Dedifferentiated amniotic fluid mesenchymal stem cell (primary cell): ENCODE measurements around the gene SLC48A1.
"Not testable (repeated sequence)": the region's sequence is repeated elsewhere in the genome, so short reads cannot be mapped to it uniquely, and the experiment has no call there.

Source experiments
- DNase-seq: peaks from one replicate; pipeline ENCODE4 v3.0.0-alpha.2; 2016; ENCODE audit errors: extremely low spot score

The SLC48A1 gene

DNA sequence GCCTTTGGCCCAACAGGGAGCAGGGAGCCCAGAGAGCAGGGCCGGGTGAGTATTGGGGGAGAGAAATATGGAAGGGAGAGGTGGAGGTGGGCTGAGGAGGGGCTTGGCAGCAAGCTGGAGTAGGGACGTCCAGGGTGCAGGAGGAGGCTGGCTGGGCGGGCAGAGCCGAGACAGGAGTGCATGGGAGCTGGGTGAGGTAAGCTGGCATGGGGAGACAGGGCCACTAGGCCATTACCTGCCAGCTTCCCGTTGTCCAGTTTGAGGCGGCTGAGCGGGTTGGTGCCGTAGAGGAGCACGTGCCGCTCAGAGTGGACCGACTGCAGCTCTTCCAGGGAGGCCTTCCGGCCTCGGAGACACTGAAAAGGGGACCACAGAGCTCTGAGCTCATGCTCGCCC lies 18.3 kb downstream of the SLC48A1 start:
- DNase-seq = no peak

DNA sequence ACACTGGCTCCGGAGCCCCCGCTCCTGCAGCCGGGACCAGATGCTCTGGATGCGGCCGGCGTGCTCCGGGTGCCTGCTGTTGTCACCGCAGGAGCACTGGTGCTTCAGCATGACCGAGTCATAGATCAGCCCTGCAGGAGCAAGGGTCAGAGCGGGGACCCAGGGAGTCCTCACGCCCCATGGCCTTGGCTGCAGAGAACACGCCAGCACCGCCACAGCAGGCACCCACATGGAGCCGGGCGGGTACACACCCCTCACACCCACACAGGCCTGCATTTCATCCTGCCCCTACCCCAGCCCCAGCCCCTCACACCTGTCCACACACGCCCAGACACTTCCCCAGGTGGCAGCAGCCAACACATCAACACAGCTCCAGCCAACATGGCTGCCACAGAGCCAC lies 18.8 kb downstream of the SLC48A1 start:
- DNase-seq = no peak

DNA sequence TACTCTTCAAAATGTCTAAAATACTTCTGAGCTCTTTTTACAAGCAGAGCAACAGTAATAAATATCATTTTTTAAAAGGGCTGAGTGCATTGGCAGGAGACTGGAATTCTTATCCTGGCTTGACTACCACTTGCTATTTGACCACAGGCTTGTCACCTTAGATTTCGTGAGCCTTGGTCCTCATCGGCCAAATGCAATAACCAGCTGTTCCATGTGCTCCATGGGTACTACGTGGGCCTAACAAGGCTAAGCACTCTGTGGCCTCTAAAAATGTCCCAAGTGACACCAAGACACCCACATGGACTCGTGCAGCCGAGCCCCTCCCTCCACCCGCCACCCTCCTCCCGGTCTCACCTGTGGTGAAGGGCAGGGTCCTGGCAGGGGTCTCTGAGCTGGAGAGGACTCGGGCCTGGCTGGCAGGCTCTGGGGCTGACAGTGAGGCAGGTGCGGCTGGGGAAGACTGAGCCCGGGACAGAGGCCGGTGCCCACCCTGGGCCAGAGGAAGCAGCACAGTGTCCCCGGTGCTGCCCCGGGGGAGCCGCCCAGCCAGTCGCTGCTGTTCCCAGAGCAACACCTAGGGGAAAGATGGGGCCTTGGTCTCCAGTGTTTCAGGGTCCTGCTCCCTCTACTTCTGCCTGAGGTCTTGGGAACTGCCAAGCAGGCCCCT lies 20.1 kb downstream of the SLC48A1 start:
- DNase-seq = no peak

DNA sequence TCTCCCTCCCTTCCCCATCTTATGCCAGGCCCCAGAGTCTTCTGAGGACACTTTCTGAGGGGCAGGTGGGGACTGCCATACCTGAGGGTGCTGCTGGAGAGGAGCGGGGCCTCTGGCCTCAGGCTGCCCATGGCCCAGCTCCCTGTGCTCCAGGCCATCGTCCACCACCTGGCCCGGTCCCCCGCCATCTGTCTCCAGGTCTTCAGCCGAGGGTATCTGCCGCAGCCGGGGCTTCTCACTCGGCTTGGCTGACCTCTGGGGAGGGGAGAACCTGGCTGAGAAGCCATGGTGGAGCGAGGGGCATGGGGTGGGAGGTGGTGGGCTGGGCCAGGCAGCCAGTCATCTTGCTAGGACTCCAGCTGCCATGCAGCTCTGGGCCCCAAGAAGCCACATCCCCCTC lies 21.6 kb downstream of the SLC48A1 start:
- no peak for DNase-seq

DNA sequence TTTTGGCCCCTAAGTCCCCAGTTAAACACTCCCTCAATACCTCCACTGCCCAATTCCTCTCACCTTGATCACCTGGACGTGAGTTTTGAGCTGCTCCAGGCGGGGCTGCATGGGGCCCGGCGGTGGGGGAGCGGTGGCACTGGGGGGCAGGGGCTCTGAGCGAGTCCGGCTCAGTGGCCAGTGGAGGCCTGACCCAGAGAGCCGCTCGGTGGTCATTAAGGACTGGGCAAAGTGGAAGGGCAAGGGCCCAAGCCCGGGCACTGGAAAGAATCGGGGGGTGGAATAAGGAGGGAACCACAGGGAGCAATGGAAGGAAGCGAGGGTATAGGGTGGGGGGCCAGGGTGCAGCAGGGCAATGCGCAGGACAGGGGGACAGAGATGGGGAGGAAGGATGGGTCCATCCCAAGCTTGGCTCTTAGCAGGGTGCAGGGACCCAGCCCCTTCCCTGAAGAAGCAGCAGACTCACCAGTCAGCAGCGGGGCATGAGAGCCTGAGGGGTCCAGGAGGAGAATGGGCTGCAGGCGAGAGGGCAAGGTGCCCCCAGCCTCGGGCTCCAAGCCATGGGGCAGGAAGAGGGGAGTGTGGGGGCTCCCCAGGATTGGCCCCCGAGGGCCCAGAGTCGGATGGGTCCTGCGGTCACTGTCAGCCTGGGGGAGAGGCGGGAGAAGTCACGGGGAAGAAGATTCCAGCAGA lies 22.2 kb downstream of the SLC48A1 start:
- no peak for DNase-seq

DNA sequence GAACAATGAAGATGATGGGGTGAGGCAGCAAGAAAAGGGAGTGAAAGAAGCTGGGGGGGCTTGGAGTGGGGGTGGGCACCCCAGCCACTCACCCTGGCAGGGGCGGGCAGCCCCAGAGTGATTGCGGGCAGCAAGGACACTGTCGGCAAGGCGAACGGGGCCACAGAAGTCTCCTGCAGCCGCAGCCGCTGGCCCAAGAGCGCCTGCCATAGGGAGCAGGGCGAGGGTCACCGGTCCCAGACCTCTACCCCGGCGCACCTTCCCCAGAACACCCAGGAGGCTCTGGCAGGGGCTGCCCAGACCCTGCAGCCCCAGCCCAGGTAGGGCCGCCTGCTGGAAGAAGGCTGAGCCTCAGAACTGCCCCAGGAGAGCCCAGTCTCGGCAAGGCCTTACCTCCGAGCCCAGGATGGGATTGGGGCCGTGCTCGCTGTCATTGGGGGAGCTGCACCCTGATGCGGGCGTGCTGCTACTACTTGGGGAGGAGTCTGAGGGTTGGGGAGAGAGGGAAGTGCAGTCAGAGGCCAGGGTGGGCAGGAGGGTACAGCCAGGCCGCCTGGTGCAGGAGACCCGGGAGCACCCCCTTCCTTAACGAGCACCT lies 22.9 kb downstream of the SLC48A1 start:
- no peak for DNase-seq

DNA sequence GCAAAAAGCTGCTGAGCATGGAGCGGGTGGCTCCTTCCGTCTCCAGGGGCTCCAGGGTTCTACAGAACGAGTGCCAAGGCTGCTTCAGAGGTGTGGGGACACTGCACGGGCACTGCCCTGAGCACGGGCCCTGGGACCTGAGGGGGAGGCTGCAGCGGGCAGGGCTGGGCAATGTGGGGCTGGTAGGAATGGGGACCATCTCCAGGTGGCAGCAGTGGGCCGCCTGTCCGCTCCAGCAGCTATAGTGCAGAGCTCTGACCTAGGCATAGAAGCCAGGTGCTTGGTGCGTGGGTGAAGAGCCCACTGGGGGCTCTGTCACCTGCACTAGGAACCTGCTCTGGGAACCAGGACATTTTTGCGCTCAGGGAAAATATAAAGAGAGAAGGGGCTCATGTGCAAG lies 24.4 kb downstream of the SLC48A1 start:
- DNase-seq = no peak

DNA sequence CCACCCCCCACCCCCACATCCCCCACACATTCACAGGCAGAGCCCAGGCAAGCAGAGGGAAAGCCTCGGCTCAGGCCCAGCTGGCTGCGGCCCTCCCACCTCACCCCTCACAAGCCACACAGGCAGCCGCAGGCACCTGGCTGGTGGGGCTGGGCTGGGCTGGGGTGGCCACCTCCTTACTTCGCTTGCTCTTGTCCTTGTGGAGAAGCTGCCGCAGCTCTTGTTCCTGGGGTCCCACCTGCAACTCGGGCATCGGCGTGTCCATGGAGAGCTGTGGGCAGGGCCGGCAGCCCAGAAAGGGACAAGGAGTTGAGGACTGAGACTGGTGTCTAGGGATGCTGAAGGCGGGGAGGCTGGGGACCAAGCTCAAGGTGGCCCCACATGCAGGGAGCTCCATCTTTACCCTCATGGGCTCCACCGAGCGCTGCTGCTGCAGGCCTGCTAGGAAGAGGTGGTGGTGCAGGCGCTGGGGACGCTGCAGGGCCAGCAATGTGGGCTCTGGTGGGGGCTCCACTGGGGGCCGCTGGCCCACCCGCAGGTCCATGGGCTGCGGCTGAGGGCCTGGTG lies 25.4 kb downstream of the SLC48A1 start:
- DNase-seq = no peak

DNA sequence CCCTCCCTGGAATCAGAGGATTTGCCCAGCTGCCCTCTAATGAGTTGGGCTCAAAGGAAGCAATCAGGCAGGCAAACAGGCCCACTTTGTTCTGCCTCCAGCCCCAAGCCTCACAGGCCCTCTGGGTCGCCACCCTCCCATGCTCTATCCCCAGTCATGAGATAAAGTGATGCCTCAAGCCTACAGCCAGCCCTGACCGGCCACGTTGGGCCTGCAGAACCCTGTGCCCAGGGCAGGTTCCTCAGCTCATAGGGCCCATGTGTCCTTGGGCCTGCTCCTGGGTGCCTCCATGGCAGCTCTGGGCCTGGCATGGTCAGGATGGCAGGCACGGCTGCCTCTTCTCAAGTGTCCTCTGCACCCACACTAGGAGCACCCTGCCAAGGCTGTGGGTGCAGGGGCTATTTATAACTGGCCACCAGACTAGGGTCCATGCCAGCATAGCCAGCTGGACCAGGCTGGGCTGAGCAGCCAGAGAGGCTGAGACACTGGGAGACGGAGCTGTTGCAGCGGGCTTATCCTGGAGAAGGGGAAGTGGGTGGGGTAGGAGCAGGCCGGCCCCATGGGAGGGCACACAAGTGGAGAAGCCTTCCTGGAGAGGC lies 26.4 kb downstream of the SLC48A1 start:
- no peak for DNase-seq

DNA sequence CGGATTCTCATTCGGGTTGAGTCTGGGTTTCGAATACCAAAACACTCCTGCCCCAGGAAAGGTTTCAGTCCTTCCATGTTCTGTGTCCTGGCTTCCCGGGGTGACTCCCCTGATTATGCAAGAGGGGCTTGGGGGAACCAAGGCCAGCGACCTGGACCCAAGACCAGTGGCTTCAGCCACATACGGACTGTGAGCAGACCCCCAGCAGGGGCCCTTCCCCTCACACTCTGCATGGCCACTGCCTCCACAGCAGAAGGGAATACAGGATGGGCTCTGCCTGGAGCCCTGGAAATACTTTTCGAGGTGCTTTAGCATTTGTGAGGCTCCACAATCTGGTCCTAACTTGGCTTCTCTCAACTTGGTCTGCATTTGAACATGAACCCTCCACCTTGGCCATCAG lies 27.5 kb downstream of the SLC48A1 start:
- no peak for DNase-seq

DNA sequence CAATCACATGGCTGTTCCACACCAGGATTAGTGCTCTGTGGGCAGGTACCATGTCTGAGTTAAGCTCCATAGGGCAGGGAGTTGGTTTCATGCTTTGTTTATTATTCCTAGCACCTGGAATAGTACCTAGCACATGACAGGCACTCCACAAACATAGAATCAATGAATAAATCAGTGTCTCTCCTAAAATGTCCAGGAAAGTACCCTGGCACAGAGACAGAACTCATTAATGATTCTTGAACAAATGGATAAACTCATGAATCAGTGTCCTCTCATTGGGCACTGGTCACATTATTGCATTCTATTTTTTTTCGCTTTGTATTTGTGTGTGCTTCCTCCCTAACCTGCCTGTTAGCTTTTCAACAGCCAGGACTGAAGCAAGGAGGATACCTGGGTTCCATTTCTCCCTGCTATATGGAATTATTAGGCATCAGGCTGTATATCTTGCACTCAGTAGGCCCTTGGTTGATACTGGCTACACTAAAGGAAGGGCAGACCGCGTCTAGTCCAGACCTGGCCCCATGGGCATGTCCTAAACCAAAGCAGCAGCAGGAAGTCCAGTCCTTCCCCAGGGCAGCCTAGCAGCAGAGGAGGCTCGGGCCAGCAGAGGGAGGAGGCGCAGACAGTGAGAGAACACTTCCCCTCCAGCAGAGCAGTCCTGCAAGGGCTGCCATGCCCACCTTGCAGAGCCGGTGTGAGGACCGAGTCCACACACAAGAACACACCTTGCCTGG lies 28.3 kb downstream of the SLC48A1 start:
- no peak for DNase-seq

DNA sequence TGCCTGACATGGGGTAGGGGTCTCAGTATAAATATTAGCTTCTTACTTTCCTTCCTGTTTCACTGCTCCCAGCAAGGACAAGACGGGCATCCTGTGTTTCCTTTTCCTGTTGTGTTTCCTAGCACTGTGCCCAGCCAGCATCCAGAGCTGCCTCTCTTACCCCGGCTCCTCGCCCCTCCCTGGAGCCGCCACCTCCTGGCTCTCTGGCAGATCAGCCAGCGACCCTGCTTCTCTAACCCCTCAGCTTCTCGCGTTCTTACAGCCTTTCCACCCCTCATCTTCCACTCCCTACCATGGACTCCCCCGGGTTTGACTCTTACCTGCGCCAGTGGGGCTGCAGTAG lies 28.8 kb downstream of the SLC48A1 start:
- no peak for DNase-seq

DNA sequence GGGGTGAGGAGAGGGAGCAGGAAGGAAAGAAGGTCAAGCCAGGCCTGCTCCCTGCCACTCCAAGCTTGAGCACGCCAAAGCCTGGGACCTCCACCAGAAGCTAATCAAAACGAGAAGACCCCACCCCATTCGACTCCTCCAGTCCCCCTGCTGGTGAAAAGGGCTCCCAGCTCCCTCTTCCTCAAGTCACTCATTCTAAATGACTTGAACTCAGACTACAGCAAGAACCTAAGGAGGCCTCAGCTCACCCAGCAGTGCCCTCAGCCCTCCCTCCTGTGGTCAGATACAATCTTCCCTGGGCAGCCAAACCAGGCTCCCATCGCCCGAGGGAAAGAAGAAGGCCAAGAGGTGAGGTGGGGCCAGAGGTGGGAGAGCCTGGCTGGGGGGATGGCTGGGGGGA lies 29.3 kb downstream of the SLC48A1 start:
- no peak for DNase-seq

DNA sequence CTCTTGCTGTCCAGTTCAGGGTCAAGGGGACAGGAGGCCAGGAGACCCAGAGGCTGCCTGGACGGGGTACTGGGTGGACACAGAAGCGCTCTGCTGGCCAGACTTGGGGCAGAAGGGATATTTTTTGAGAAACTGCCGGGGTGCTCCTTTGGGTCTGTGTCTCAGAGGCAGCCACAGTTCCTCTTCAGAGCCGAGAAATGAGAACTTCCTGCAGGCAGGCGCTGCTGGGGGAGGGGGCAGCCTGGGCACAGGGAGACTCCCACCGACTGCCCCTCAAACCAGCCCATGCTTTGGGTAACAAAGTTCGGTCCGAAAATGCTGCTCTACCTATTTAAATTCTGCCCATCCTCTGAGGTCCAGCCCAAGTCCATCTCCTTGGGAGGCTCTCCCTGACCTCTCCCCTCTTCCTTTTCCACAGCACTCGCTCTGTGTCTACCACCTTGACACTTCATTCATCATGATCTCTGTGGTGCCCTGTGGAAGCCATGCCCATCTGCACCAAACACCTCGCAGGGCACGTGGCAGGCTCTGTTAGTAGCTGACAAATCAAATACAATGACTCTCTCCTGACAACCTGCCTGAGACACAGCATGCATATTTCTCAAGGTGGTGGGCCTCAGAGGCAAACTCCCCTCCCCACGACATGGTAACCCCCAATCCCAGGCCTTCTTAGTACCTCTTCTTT lies 30.3 kb downstream of the SLC48A1 start:
- DNase-seq = no peak

DNA sequence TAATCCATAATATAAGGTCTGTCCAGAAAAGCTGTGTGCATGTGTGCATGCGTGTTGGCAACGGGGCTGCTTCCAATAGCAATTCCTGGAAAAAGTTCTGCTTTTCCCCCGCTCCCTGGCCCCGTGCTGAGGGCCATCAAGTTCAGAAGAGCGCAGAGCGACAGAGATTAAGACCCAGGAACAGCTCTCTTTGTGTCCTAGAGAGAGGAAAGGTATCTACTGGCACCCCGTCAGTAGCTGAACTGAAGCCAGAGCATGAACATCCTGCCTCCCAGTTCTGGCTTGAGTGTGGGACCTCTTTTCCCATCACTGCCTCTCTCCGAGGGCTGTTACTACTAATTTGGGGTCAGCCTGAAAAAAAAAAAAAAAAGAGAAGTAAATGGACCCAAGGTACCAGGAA lies 31.1 kb downstream of the SLC48A1 start:
- DNase-seq = no peak

DNA sequence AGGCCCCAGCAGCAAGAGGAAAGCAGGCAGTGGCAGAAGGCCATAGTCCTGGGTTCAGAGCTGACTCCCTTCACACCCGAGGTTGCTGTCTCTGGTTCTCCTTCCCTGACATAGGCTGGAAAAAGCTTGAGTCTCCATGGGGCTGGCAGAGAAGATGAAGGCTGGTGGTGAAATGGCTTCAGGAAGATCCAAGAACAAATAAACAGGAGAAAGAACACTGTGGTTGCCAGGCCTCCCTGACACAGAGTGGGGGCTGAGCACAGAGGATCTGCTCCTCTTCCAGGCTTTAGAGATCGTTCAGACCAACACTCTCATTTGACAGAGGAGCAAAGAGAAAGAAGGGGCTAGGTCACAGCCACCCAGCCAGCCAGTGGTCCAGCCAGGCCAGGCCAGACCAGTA lies 32.4 kb downstream of the SLC48A1 start:
- DNase-seq = no peak

DNA sequence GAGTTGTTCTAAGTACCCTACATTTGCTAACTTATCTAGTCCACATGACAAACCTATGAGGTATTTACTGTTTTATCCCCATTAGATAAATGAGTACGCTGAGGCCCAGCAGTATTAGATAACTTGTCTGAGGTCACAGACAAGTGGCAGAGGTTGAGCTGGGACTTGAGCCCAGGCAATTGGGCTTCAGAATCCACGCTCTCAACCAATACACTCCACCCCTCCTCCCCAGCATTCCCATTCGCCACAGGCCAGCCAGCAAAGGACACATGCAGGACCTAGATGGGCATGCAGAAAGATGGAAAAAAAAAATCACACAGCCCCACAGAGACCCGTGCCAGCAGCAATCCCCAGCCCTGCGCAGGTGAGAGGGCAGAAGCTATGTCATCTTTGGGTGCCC lies 34.3 kb downstream of the SLC48A1 start:
- DNase-seq = no peak

DNA sequence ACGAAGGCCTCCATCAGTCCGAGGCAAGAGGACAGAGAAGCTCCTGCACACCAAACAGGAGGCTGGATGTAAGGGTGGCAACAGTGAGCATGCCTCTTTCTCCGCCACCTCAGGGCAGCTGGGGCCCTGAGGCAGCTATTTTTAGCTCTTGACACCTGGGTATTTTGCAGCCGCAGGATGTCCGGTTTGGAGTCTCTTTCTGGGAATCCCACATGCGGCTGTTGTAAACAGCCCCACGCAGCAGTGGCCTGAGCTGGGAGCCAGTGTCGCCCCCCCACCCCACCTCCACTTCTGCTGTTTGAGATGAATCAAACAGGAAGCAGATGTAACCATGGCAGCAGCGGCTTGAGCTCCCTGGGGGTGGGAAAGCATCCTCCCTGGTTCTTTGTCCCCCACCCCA lies 35.0 kb downstream of the SLC48A1 start:
- DNase-seq = no peak

DNA sequence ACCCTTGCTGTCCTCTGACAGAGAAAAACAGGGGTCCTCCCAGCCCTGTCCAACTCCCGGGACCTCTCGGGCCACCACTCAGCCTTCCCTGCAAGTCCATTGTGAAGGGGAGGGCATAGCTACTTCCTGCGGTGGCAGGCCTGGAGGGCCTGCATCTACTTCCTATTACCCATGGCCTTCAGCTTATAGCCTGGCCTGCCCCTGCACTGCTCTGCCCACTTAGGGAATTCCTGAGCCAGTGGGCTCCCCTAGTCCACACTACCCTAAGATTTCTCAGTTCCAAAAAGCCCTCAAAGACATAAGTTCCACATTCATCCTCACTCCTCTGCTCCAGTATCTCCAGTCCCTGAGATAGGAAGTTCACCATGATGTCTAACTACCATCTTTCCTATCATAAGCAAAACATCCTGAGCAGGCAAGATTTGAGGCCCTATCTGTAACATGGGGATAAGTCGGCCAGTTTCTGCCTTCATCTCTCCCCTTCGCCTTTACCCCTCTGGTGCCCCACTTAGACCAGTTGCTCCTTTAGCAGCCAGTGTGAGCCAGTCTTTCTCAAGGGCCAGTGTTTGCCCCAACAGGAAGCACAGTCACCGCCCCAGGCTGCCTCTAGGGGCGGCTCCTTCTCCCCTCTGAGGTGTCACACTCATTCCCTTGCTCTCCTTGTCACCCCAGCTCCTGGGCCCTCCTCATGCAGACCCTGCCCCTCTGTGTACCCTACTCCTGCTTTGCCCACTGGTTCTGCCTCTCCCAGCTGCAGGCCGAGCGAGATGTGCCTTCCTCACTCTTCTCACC lies 35.7 kb downstream of the SLC48A1 start:
- DNase-seq = no peak

DNA sequence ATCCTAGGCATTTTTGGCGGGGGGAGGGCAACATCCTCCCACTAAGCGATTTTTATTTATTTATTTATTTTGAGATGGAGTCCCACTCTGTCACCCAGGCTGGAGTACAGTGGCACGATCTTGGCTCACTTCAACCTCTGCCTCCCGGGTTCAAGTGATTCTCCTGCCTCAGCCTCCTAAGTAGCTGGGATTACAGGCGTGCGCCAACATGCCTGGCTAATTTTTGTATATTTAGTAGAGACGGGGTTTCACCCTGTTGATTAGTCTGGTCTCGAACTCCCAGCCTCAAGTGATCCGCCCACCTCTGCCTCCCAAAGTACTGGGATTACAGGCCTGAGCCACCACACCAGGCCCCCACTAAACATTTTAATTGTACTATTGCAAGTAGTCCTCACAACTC lies 36.5 kb downstream of the SLC48A1 start:
- DNase-seq = not testable (repeated sequence)

DNA sequence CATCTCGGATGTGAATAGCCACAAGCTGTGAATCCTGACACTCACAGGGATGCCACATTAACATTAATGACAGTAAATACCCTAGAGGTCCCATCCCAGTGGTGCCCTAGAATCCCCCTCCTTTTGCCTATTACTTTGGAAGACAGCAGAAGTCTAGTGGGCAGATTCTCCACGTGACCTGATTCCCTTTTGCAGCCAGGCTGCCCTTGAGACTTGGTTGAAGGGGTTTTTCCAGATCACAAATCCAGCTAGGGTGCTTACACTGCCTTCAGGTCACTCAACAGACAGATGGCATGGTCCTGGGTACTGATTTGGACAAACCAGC lies 38.0 kb downstream of the SLC48A1 start:
- no peak for DNase-seq
